ENCODE data around the gene RAB3IP.
"Not testable (repeated sequence)": the region's sequence is repeated elsewhere in the genome, so short reads cannot be mapped to it uniquely, and the experiment has no call there.

The RAB3IP gene

DNA sequence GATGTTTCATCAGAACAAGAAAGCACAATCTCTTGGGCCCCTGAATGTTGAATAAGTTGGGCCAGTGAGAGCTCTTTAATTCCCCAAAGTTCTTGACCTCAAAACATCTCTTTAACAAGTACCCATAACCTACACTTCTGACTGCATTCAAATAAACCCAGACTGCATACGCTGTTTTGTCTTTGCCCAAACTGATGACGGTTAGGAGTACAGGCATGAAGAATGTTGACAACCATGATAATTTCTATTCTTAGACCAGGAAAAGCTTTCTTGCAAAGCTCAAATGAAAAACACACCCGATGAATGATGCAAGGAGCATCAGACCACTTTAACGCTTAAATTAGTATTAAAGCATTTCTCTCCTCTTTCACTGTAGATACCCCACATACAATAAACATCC lies 11.7 kb upstream of the RAB3IP start:
- Histone ChIP-seq H3K36me3 (ENCODE audit: insufficient read depth, low read length) (no peaks in the 10 kb centered on the region), H3K9me3 (ENCODE audit: control insufficient read depth, insufficient read depth, low read length) (no peaks in the 10 kb centered on the region)

GRCh38 chr12:69732088-69732487 lies 6.6 kb upstream of the RAB3IP start:
- Histone ChIP-seq H3K9ac (ENCODE audit: low read depth, low read length) (no peak overlapping the region), H3K36me3 (ENCODE audit: insufficient read depth, low read length) (no peaks in the 10 kb centered on the region), H3K4me1 (ENCODE audit: insufficient read depth, low read length) (no peaks in the 10 kb centered on the region), H3K9me3 (ENCODE audit: control insufficient read depth, insufficient read depth, low read length) (no peaks in the 10 kb centered on the region)

More for the DNA sequence above, 11.7 kb upstream of the RAB3IP start:
- Histone ChIP-seq H3K4me1 (ENCODE audit: insufficient read depth, low read length) (no peaks in the 10 kb centered on the region), H3K9ac (ENCODE audit: low read depth, low read length) (no peak overlapping the region)

GRCh38 chr12:69733638-69734037 lies 5.0 kb upstream of the RAB3IP start:
- Histone ChIP-seq H3K9me3 (ENCODE audit: control insufficient read depth, insufficient read depth, low read length) (no peaks in the 10 kb centered on the region), H3K9ac (ENCODE audit: low read depth, low read length) (no peak overlapping the region), H3K4me1 (ENCODE audit: insufficient read depth, low read length) (no peaks in the 10 kb centered on the region), H3K36me3 (ENCODE audit: insufficient read depth, low read length) (no peaks in the 10 kb centered on the region)

- peak overlapping the region; percentile 88 for H3K9ac ChIP-seq (ENCODE audit: low read depth, low read length)
- H3K9me3 ChIP-seq (ENCODE audit: control insufficient read depth, insufficient read depth, low read length), result no peaks in the 10 kb centered on the region
- no peaks in the 10 kb centered on the region for H3K36me3 ChIP-seq (ENCODE audit: insufficient read depth, low read length)
- H3K4me1 ChIP-seq (ENCODE audit: insufficient read depth, low read length), result no peaks in the 10 kb centered on the region
Measured at GRCh38 chr12:69739287-69740191, 879 bp downstream of the RAB3IP start.

GRCh38 chr12:69744109-69744508 lies 5.4 kb downstream of the RAB3IP start:
- Histone ChIP-seq H3K36me3 (ENCODE audit: insufficient read depth, low read length) (no peaks in the 10 kb centered on the region), H3K4me1 (ENCODE audit: insufficient read depth, low read length) (no peaks in the 10 kb centered on the region), H3K9me3 (ENCODE audit: control insufficient read depth, insufficient read depth, low read length) (peaks cover 4% of the 10 kb centered on the region; the same call in 1 of the 2 replicates), H3K9ac (ENCODE audit: low read depth, low read length) (no peak overlapping the region)

- Histone ChIP-seq H3K9me3 (ENCODE audit: control insufficient read depth, insufficient read depth, low read length) (peaks cover 7% of the 10 kb centered on the region; the same call in 1 of the 2 replicates), H3K9ac (ENCODE audit: low read depth, low read length) (no peak overlapping the region), H3K36me3 (ENCODE audit: insufficient read depth, low read length) (peaks cover 2% of the 10 kb centered on the region; the same call in 1 of the 2 replicates), H3K4me1 (ENCODE audit: insufficient read depth, low read length) (no peaks in the 10 kb centered on the region)
Measured at GRCh38 chr12:69751476-69751875, 12.8 kb downstream of the RAB3IP start.

DNA sequence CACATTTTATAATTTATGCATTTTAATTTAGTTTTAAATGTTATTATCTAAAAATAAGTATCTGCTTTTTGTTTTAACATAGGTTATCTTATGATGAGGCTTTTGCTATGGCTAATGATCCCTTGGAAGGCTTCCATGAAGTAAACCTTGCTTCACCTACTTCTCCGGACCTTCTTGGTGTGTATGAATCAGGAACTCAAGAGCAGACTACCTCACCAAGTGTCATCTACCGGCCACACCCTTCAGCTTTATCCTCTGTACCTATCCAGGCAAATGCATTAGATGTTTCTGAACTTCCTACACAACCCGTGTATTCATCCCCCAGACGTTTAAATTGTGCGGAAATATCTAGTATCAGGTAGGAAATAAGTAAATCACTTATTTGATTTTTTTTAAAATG lies 16.6 kb downstream of the RAB3IP start:
- H3K9ac ChIP-seq (ENCODE audit: low read depth, low read length), result no peak overlapping the region
- H3K4me1 ChIP-seq (ENCODE audit: insufficient read depth, low read length), result no peaks in the 10 kb centered on the region
- peaks cover 3% of the 10 kb centered on the region; the same call in 1 of the 2 replicates for H3K36me3 ChIP-seq (ENCODE audit: insufficient read depth, low read length)
- H3K9me3 ChIP-seq (ENCODE audit: control insufficient read depth, insufficient read depth, low read length), result peaks cover 6% of the 10 kb centered on the region; the same call in 1 of the 2 replicates

- Histone ChIP-seq H3K4me1 (ENCODE audit: insufficient read depth, low read length) (no peaks in the 10 kb centered on the region), H3K9me3 (ENCODE audit: control insufficient read depth, insufficient read depth, low read length) (peaks cover 11% of the 10 kb centered on the region), H3K9ac (ENCODE audit: low read depth, low read length) (no peak overlapping the region), H3K36me3 (ENCODE audit: insufficient read depth, low read length) (peaks cover 3% of the 10 kb centered on the region; the same call in 1 of the 2 replicates)
Measured at GRCh38 chr12:69756088-69756755, 17.6 kb downstream of the RAB3IP start.

GRCh38 chr12:69758105-69758504 lies 19.4 kb downstream of the RAB3IP start:
- Histone ChIP-seq H3K36me3 (ENCODE audit: insufficient read depth, low read length) (peaks cover 3% of the 10 kb centered on the region; the same call in 1 of the 2 replicates), H3K9ac (ENCODE audit: low read depth, low read length) (no peak overlapping the region), H3K9me3 (ENCODE audit: control insufficient read depth, insufficient read depth, low read length) (peaks cover 13% of the 10 kb centered on the region), H3K4me1 (ENCODE audit: insufficient read depth, low read length) (no peaks in the 10 kb centered on the region)

DNA sequence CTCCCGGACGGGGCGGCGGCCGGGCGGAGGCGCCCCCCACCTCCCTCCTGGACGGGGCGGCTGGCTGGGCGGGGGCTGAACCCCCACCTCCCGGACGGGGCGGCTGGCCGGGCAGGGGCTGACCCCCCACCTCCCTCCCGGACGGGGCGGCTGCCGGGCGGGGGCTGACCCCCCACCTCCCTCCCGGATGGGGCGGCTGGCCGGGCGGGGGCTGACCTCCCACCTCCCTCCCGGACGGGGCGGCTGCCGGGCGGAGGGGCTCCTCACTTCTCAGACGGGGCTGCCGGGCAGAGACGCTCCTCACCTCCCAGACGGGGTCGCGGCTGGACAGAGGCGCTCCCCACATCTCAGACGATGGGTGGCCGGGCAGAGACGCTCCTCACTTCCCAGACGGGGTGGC lies 20.9 kb downstream of the RAB3IP start:
- not testable (repeated sequence) for H3K36me3 ChIP-seq (ENCODE audit: insufficient read depth, low read length); H3K9ac ChIP-seq (ENCODE audit: low read depth, low read length); H3K4me1 ChIP-seq (ENCODE audit: insufficient read depth, low read length)
- peaks cover 13% of the 10 kb centered on the region for H3K9me3 ChIP-seq (ENCODE audit: control insufficient read depth, insufficient read depth, low read length)

DNA sequence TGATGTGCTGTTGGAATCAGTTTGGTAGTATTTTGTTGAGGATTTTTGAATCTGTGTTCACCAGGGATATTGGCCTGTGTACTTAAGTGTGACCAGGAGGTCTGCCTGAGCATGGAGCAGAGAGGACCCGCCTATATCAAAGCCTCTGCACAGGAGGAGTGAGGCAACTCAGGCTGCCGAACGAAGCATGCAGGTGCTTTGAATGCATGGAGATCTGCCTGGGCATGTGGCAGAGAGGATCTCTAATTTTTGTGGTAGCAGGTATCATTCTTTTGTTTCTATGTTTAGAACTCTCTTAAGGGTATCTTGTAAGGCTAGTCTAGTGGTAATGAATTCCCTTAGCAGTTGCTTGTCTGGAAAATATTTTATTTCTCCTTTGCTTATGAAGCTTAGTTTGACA lies 26.9 kb downstream of the RAB3IP start:
- Histone ChIP-seq H3K9me3 (ENCODE audit: control insufficient read depth, insufficient read depth, low read length) (peaks cover 27% of the 10 kb centered on the region), H3K9ac (ENCODE audit: low read depth, low read length) (no peak overlapping the region), H3K36me3 (ENCODE audit: insufficient read depth, low read length) (peaks cover 7% of the 10 kb centered on the region; the same call in 1 of the 2 replicates), H3K4me1 (ENCODE audit: insufficient read depth, low read length) (no peaks in the 10 kb centered on the region)

DNA sequence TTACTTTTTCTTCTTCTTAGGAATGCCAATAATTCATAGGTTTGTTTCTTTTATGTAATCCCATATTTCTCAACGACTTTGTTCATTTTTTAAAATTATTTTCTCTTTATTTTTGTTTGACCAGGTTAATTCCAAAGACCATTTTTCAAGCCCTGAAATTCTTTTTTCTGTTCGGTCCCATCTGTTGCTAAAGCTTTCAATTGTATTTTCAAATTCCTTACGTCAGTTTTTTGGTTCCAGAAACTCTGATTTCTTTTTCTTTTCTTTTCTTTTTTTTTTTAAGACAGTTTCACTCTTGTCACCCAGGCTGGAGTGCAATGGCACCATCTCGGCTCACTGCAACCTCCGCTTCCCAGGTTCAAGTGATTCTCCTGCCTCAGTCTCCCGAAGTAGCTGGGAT lies 27.6 kb downstream of the RAB3IP start:
- H3K9ac ChIP-seq (ENCODE audit: low read depth, low read length), result no peak overlapping the region
- peaks cover 22% of the 10 kb centered on the region for H3K9me3 ChIP-seq (ENCODE audit: control insufficient read depth, insufficient read depth, low read length)
- H3K36me3 ChIP-seq (ENCODE audit: insufficient read depth, low read length), result peaks cover 7% of the 10 kb centered on the region; the same call in 1 of the 2 replicates

DNA sequence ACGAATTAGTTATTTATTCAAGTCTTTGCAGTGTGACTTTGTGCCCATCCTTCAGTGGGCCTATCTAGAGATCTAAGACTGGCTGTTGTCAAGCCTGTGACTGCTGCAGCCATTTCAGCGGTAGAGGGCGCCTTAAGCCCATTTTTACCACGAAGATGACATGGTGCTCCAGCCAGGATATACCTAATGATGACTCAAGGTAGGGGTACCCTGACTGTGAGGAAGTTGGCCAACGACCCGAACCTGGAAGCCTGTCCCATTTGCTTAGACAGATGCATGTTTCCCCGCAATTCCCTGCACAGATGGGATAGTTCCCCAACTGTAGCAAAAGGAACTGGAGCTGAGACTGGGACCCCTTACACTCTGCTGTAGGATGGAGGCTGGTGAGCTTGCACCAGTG lies 41.3 kb downstream of the RAB3IP start:
- no peaks in the 10 kb centered on the region for H3K4me1 ChIP-seq (ENCODE audit: insufficient read depth, low read length)
- peak overlapping the region; percentile 44; the same call in 1 of the 2 replicates for H3K9ac ChIP-seq (ENCODE audit: low read depth, low read length)
- peaks cover 4% of the 10 kb centered on the region for H3K9me3 ChIP-seq (ENCODE audit: control insufficient read depth, insufficient read depth, low read length)
- no peaks in the 10 kb centered on the region for H3K36me3 ChIP-seq (ENCODE audit: insufficient read depth, low read length)

More for the DNA sequence above, 27.6 kb downstream of the RAB3IP start:
- H3K4me1 ChIP-seq (ENCODE audit: insufficient read depth, low read length), result no peaks in the 10 kb centered on the region

DNA sequence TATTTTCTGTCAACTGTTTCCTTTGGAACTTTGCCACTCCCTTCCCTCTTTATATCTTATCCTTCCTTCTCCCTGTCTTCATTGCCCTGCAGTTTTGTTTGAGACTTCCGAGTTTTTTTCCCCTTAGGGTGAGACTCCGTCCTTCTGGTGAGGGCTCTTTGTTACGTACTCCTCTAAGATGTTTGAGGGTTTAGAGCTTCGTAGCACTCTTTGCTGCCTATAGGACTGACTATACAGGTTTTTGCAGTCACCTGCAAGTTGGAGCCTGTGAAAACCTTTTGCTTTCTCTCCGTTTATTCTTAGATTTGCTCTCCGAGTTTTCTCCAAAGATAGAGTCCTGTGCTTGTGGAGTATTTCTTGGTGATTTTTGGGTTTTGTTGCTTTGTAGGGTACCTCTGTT lies 44.7 kb downstream of the RAB3IP start:
- H3K36me3 ChIP-seq (ENCODE audit: insufficient read depth, low read length), result no peaks in the 10 kb centered on the region
- H3K9me3 ChIP-seq (ENCODE audit: control insufficient read depth, insufficient read depth, low read length), result peaks cover 4% of the 10 kb centered on the region
- H3K4me1 ChIP-seq (ENCODE audit: insufficient read depth, low read length), result no peaks in the 10 kb centered on the region
- no peak overlapping the region for H3K9ac ChIP-seq (ENCODE audit: low read depth, low read length)

Data from ES-I3 (cell line).